Muscle layer of duodenum (tissue), 2 donors: Measurements from ENCODE around the gene BDH1.

ENCODE experiments used
- H3K27ac ChIP-seq: one replicate; pipeline ENCODE4 v1.7.0; 2013; ENCODE audit warnings: mild to moderate bottlenecking, low read length
- H3K27me3 ChIP-seq: one replicate; pipeline ENCODE4 v1.7.0; 2013; ENCODE audit warnings: low read depth, mild to moderate bottlenecking, control low read depth, low read length
- H3K36me3 ChIP-seq, 2 donors: one replicate each; pipeline ENCODE4 v1.7.0; 2013; ENCODE audit warnings: low read length in 2 of 2, control low read depth in 1 of 2, mild to moderate bottlenecking in 1 of 2; ENCODE audit not compliant: insufficient read depth in 2 of 2, control insufficient read depth in 1 of 2
- H3K4me1 ChIP-seq, 2 donors: one replicate each; pipeline ENCODE4 v1.7.0; 2013; ENCODE audit warnings: low read length in 2 of 2, mild to moderate bottlenecking in 2 of 2, control low read depth in 1 of 2, moderate library complexity in 1 of 2; ENCODE audit not compliant: insufficient read depth in 2 of 2, control insufficient read depth in 1 of 2
- H3K4me3 ChIP-seq, 2 donors: one replicate each; pipeline ENCODE4 v1.7.0; 2013; ENCODE audit warnings: low read length in 2 of 2, low read depth in 1 of 2, mild to moderate bottlenecking in 1 of 2
- H3K9me3 ChIP-seq, 2 donors: one replicate each; pipeline ENCODE4 v1.7.0; 2013; ENCODE audit warnings: low read length in 2 of 2, control low read depth in 1 of 2, mild to moderate bottlenecking in 1 of 2; ENCODE audit not compliant: control insufficient read depth in 1 of 2
- donor health status: healthy.

The BDH1 gene

DNA sequence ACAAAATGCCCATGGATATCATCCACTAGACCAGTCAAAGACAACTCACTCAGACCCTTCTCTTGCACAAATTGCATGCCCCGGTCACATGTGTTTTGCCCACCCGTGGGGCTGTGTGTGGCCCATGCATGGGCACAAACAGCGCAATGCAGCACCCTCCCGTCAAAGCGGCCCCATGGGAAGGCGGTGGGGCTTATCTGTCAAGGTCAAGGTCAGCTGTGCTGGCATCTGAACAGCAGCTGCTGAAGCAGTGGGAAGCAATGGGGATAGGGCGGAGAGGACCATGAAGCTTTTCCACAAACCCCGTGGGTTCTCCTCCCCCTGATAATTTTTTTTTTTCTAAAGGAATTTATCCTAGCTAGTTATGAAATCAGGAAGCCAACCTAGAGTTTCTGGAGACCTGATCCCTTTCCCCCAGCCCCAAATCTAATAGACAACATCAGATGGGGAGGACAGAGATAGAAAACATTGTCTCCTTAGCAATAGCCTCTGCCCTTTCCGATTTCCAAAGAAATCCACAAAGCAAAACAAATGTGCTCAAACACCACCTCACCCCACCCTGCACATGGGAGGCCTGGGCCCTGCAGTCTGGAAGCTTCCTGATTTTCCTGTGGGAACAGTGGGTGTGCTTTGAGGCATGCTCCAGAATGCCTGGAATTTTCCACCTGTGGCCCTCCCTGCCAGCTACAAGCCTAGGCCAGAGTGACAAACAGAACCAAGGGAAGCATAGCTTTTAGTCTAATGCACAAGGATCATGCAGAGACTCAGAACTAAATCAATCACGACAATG is 84.4 kb downstream of the BDH1 start:
- H3K4me3 ChIP-seq, result no peak overlapping the region
- no peaks in the 10 kb centered on the region for H3K27me3 ChIP-seq
- no peak overlapping the region for H3K27ac ChIP-seq
- no peaks in the 10 kb centered on the region for H3K9me3 ChIP-seq
- H3K4me1 ChIP-seq, result no peaks in the 10 kb centered on the region
- no peaks in the 10 kb centered on the region for H3K36me3 ChIP-seq

DNA sequence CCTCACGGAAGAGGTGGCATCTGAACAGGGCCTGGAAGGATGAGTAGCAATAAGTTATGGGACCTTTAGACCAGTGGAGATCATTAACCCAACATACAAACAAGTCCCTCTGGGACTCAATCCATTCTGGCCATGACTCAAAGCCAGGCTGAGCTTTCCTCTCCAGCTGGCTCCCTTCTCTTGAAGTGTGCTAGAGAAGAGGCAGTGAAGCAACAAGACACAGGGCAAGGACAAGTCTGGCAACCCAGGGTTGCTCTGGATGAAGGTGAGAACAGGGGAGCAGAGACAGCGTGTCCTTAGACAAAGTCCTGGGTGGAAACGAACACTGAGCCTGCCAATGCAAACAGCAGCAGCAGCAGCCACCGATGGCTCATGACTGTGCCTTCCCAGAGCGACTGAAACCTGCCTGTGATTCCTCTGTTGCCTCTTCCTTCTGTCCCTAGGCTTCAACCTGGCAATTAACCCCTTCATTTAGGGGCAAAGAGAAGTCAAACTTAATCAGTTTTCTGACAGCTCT is 86.8 kb downstream of the BDH1 start:
- H3K4me1 ChIP-seq, result no peaks in the 10 kb centered on the region
- no peaks in the 10 kb centered on the region for H3K27me3 ChIP-seq
- no peaks in the 10 kb centered on the region for H3K9me3 ChIP-seq
- H3K27ac ChIP-seq, result no peak overlapping the region
- H3K4me3 ChIP-seq, result no peak overlapping the region
- H3K36me3 ChIP-seq, result no peaks in the 10 kb centered on the region

DNA sequence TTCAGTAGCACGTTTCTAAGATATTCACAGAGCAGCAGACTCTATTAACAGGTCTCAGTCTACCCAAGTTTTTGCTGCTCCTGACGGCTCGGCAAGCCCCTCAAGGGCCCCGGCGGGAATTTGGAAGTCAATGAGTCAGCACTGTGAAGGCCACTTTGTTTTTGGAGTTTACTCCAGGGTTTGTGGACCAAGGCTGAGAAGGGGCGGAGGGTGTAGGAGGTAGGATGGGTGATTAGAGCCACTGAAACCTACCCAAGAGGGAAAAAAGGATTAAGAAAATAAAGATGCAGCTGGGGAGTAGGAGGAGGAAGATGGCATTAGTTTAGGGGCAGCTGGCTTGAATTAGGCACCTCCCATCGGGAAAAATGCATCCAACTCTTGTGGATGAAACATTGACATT is 87.6 kb downstream of the BDH1 start:
- H3K27me3 ChIP-seq, result no peaks in the 10 kb centered on the region
- H3K9me3 ChIP-seq, result no peaks in the 10 kb centered on the region
- no peak overlapping the region for H3K27ac ChIP-seq
- no peaks in the 10 kb centered on the region for H3K4me1 ChIP-seq
- H3K4me3 ChIP-seq, result no peak overlapping the region
- no peaks in the 10 kb centered on the region for H3K36me3 ChIP-seq

DNA sequence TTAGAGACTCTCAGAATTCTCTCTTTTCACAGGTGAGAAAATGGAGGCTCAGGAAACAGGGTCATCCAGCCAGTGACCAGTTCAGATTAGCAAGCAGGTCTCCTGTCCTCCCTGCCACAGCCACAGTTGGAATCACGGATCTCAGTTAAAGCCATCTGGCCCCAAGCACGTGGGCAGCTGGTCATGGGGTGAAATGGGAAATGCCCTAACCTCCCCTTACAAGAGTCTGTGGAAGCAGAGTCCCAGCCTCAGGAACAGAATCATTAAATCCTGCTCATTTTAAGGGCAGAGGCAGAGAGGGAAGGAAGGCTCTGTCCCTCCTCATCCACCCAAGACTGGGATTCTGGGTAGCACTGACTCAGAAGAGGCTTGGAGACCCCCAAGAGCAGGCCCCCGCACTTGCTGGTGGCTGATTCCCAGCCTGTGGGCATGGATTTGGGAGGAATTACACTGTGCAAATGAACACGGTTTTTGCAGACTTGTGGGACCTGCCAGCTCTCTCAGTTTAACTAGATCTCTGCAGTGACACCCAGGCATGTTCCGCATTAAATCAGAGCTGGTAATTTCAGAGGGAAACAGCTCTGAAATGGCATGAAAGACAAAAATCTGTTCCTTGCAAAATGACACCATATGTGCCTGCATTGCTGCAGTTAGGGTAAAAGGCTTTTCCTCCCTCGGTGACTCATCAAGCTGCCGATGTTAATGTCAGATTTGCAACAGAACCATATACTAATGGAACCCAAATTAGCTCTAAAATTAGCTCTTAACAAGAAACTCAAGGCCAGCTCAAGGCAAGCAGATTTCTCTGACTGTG is 89.0 kb downstream of the BDH1 start:
- H3K4me3 ChIP-seq, result no peak overlapping the region
- H3K27ac ChIP-seq, result no peak overlapping the region
- no peaks in the 10 kb centered on the region for H3K36me3 ChIP-seq
- no peaks in the 10 kb centered on the region for H3K27me3 ChIP-seq
- no peaks in the 10 kb centered on the region for H3K4me1 ChIP-seq
- no peaks in the 10 kb centered on the region for H3K9me3 ChIP-seq

DNA sequence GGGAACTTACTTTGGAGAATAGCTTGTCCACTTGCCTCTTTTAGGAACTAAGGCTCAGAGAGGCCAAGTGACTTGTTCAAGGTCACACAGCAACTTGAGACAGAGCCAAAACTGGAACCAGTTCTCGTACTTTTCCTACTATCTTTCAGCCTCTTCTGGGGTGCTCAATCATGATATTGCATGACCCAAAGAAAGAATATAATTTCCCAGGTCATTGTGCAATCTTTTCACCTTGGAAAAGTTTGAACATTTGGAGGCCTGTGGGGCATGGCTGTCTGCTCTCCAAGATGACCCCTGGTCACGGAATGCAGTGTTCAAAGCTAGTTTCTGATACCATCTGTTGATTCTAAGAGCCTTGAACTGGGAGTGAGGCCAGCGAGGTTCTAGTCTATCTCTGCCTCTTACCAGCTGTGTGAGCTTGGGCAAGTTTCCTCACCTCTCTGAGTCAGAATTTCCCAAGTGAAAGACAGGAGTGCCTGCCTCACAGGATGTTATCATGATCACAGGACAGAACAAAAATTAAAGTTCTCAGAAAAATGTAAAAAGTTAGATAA is 89.7 kb downstream of the BDH1 start:
- Histone ChIP-seq H3K27ac (no peak overlapping the region), H3K27me3 (no peaks in the 10 kb centered on the region), H3K9me3 (no peaks in the 10 kb centered on the region), H3K36me3 (no peaks in the 10 kb centered on the region), H3K4me1 (no peaks in the 10 kb centered on the region), H3K4me3 (no peak overlapping the region)

DNA sequence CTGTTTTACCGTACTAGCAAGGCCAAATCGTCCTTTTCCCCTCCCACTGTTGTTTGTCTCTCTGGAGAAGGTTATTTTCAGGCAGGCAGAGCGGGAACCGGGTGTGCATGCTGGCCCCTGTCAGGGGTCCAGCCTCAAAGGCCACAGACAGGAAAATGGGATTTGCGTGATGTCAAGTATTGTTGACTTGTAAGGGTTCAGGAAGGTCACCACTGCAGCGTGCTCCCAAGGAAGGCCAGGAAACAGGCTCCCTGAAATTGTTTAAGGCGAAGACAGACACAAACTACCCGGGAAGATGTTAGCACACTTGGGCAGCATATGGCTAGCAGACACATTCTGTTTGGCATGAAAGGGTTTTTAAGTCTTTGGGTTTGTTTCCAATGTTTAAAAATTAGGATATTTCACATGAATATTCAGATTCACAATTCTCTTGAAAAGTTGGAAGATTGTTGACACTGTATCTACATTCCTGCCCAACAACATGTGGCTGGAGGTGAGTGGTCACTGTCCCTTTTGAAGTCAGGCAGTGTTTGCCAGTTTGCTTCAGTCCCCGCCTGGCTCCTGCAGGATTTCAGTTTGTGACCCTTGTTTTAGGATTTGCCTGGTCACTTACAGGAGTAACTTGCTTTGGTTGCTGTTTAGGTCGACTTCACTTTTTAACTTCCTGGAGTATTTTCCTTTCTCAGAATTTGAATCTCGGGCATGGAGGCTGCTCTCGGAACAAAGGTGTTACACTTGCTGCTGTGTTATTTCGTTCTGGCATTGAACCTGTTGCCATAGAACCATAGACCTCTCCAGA is 90.4 kb downstream of the BDH1 start:
- Histone ChIP-seq H3K27ac (no peak overlapping the region), H3K4me1 (no peaks in the 10 kb centered on the region), H3K36me3 (no peaks in the 10 kb centered on the region), H3K9me3 (no peaks in the 10 kb centered on the region), H3K4me3 (no peak overlapping the region), H3K27me3 (no peaks in the 10 kb centered on the region)

DNA sequence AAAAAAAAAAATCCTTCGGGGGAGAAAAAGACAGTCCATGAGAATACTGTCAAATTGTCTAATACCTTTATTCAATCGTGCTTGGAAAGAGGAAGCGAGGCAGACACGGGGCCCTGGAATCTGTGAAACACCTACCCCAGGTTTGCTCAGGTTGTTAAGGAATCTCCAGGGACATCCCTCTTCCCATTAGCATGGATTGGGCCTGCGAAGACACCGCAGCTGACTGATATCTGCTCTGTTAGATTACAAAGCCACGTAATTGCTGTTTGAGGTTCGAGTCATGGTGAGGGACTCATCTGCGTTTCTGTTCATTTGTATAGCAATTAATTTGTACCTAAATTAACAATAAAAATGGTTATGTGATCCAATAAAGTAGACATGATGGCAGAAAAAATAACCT is 91.0 kb downstream of the BDH1 start:
- Histone ChIP-seq H3K36me3 (no peaks in the 10 kb centered on the region), H3K9me3 (no peaks in the 10 kb centered on the region), H3K27me3 (no peaks in the 10 kb centered on the region), H3K27ac (no peak overlapping the region), H3K4me1 (no peaks in the 10 kb centered on the region), H3K4me3 (no peak overlapping the region)

DNA sequence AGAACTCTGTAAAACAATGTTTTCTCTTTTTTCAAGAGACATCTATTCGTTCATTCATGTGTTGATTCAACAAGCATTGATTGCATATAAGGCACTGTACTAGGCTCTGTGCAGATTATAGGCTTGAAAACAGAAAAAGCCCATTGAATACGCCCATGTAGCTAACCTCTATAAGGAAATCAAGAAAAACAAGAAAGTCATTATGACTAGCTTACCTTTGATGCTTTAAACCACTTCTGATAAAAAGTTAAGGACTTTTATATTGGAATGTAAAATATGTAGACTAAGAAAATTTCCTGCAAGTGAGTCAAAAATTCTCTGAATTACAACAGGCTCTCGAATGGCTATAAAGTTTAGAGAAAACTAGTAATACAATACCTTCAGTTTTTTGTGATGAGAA is 92.5 kb downstream of the BDH1 start:
- no peaks in the 10 kb centered on the region for H3K27me3 ChIP-seq
- no peaks in the 10 kb centered on the region for H3K4me1 ChIP-seq
- H3K9me3 ChIP-seq, result no peaks in the 10 kb centered on the region
- H3K36me3 ChIP-seq, result no peaks in the 10 kb centered on the region
- H3K4me3 ChIP-seq, result no peak overlapping the region
- no peak overlapping the region for H3K27ac ChIP-seq

DNA sequence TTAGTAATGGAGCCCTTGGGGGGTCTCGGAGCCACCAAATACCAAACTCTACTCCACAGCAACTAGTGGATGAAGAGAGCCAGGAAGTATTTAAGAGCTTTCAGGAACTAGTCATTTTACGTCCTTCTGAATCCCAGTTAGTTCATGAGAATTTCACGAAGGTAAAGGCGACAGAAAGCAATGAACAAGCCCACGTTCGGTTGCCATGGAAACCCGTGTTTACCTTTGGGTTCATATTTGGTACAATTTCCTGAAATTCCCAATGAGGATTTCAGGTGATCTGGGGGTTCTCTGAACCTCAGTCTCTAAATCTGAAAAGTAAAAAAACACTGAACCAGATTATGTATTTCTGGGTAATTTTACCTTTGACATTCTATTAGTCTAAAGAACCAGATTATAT is 93.0 kb downstream of the BDH1 start:
- Histone ChIP-seq H3K4me3 (no peak overlapping the region), H3K4me1 (no peaks in the 10 kb centered on the region), H3K27me3 (no peaks in the 10 kb centered on the region)

DNA sequence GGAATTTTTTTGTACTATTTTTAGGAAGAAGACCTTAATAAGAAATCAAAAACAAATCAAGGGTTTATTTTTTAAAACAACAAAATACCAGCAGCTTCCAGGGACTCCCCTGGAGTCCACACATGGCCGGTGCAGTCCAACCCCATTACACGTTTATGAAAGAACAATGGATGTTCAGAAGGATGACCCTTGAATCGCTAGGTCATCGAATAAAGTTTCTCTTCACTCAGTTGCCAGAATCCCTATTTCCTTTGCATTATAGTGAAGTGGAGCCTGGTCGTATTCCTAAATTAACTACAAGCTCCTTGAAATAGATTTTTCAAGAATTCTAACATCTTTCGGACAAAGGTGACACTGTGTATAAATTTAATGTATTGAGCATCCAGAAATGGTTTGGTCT is 95.1 kb downstream of the BDH1 start:
- H3K4me1 ChIP-seq, result no peaks in the 10 kb centered on the region
- H3K36me3 ChIP-seq, result no peaks in the 10 kb centered on the region
- H3K27me3 ChIP-seq, result no peaks in the 10 kb centered on the region
- H3K4me3 ChIP-seq, result no peak overlapping the region
- no peaks in the 10 kb centered on the region for H3K9me3 ChIP-seq
- H3K27ac ChIP-seq, result no peak overlapping the region

More for the DNA sequence above, 93.0 kb downstream of the BDH1 start:
- H3K9me3 ChIP-seq, result no peaks in the 10 kb centered on the region
- no peaks in the 10 kb centered on the region for H3K36me3 ChIP-seq
- no peak overlapping the region for H3K27ac ChIP-seq

DNA sequence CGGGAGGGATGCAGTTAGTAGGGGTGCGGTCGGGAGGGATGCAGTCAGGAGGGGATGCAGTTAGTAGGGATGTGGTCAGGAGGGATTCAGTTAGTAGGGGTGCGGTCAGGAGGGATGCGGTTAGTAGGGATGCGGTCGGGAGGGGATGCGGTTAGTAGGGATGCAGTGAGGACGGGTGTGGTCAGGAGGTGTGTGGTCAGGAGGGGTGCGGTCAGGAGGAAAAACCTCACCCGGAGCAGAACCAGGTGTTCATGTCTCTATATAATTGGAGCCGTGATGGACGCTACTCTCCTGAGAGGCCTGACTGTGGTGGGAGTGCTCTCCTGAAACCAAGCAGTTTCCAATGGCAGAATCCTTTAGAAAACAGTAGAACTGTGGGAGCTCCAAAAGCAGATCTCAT is 95.8 kb downstream of the BDH1 start:
- no peak overlapping the region for H3K27ac ChIP-seq
- H3K27me3 ChIP-seq, result no peaks in the 10 kb centered on the region
- no peaks in the 10 kb centered on the region for H3K36me3 ChIP-seq
- H3K4me3 ChIP-seq, result no peak overlapping the region
- no peaks in the 10 kb centered on the region for H3K9me3 ChIP-seq
- no peaks in the 10 kb centered on the region for H3K4me1 ChIP-seq
